Measurements from ENCODE around the gene RALGAPA2.

DNA sequence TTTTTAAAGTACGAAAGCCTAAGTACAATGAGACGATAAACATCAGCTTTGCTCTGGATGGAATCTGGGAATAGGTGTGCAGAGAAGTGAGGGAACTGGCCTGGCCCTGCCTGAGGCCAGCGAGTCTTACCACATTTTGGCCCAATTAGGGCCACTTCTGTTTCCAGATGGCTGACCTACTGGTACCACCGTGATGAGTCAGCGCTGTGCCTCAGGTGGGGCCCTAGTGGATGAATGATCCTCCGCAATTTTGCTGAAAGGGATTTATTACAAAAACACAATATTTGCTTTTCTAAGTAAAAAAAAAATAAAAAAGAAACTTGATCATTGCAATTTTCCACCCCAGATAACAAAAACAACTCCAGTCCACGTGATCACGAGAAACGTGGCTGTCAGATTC lies 322.1 kb downstream of the RALGAPA2 start:
- TF ChIP-seq CTCF (IDR thresholded peaks at IDR 0.05), result no peak
- no peak for TF ChIP-seq POLR2A (IDR thresholded peaks at IDR 0.05)

Data from breast epithelium (tissue), 3 donors.